HCT116 (cell line): ENCODE measurements around the gene CGGBP1. TPM values are rescaled to one million over a fixed set of nuclear protein-coding genes. Genes with fewer than 3 reads are reported as not detected.

Experiments
- ATAC-seq: fragments of 200-7000 bp; cut with Tn5 transposase; 2 replicates; pipeline ENCODE4 v1.9.1; 2020; ENCODE audit warnings: mild to moderate bottlenecking, moderate library complexity
- BruUV-seq: library from RNA; stranded (reverse); fragments of 400-500 nt; replicated peaks from 2 replicates; lab custom pipeline; 2021; lab: Mats Ljungman, UMichigan
- CTCF ChIA-PET: fragments of 300-600 bp; sonication (Branson Sonifier 250); formaldehyde crosslinking; loops from one replicate; lab custom pipeline; 2021; ENCODE audit warnings: antibody characterized with exemption; lab: Charles Lee
- POLR2A ChIA-PET: fragments of 300-600, 350-600 bp; sonication (Branson Sonifier 250); formaldehyde crosslinking; loops from one replicate; lab custom pipeline; 2021; ENCODE audit warnings: antibody characterized with exemption; lab: Charles Lee
- RAD21 ChIA-PET, 2 experiments: fragments of 300-600 bp; sonication (Branson Sonifier 250); formaldehyde crosslinking; loops; one replicate each; lab custom pipeline; 2023; ENCODE audit warnings: low total read pairs in 2 of 2; ENCODE audit not compliant: uncharacterized antibody in 2 of 2, unreplicated experiment in 2 of 2, low non-redundant PET in 1 of 2; lab: Charles Lee
- DNase-seq: peaks from one replicate; pipeline ENCODE4 v3.0.0-alpha.2; 2010; ENCODE audit warnings: low read depth, low spot score
- H2AFZ ChIP-seq: fragments of 200-600 bp; shearing (Covaris generic), sonication (generic); 2 replicates; pipeline ENCODE4 v1.6.1; 2017; ENCODE audit warnings: low read depth, mixed run types, mixed read lengths, antibody characterized with exemption, low read length; ENCODE audit not compliant: poor library complexity, severe bottlenecking
- H3K27ac ChIP-seq: 2 replicates; pipeline ENCODE4 v1.5.1; 2012; ENCODE audit warnings: low read depth, low read length
- H3K27me3 ChIP-seq: fragments of 200-600 bp; sonication (generic); 2 replicates; pipeline ENCODE4 v1.6.1; 2016; ENCODE audit warnings: mixed run types, low read length, mixed read lengths; ENCODE audit not compliant: insufficient read depth
- H3K36me3 ChIP-seq, 2 experiments: fragments of 200-500 bp in 1 of 2; fragments of 200-600 bp in 1 of 2; sonication (Bioruptor generic) in 1 of 2; sonication (generic) in 1 of 2; 2 replicates each; pipeline versions ENCODE4 v1.5.1 to v1.6.1; 2014 to 2016; ENCODE audit warnings: low read length in 2 of 2, inconsistent platforms in 1 of 2, mixed read lengths in 1 of 2, mixed run types in 1 of 2; ENCODE audit not compliant: insufficient read depth in 2 of 2, control insufficient read depth in 1 of 2
- H3K4me1 ChIP-seq, 2 experiments: fragments of 200-600 bp in 1 of 2; sonication (generic) in 1 of 2; 2 replicates each; pipeline versions ENCODE4 v1.5.1 to v1.6.1; 2012 to 2017; ENCODE audit warnings: low read length in 2 of 2, inconsistent platforms in 1 of 2, mild to moderate bottlenecking in 1 of 2, mixed read lengths in 1 of 2, mixed run types in 1 of 2, moderate library complexity in 1 of 2; ENCODE audit not compliant: insufficient read depth in 2 of 2, control insufficient read depth in 1 of 2
- H3K4me2 ChIP-seq: fragments of 200-600 bp; sonication (generic); 2 replicates; pipeline ENCODE4 v1.6.1; 2017; ENCODE audit warnings: mixed run types, low read length, mixed read lengths
- H3K4me3 ChIP-seq, 2 experiments: fragments of 200-600 bp in 1 of 2; sonication (generic) in 1 of 2; replicated peaks in 1 of 2; 2 replicates each; pipeline ENCODE4 v1.5.1; 2011 to 2016; ENCODE audit warnings: low read length in 2 of 2, control low read depth in 1 of 2, low read depth in 1 of 2, mild to moderate bottlenecking in 1 of 2, mixed read lengths in 1 of 2, mixed run types in 1 of 2
- H3K79me2 ChIP-seq: fragments of 200-600 bp; sonication (generic); 2 replicates; pipeline ENCODE4 v1.6.1; 2017; ENCODE audit warnings: mild to moderate bottlenecking, mixed run types, low read length, moderate library complexity, mixed read lengths; ENCODE audit not compliant: insufficient read depth
- H3K9ac ChIP-seq: fragments of 200-600 bp; sonication (generic); 2 replicates; pipeline ENCODE4 v1.6.1; 2016; ENCODE audit warnings: low read length, mixed read lengths
- H3K9me2 ChIP-seq: fragments of 200-600 bp; sonication (generic), shearing (Covaris generic); 2 replicates; pipeline ENCODE4 v1.6.1; 2017; ENCODE audit warnings: mixed run types, mild to moderate bottlenecking, moderate library complexity; ENCODE audit not compliant: insufficient read depth
- H3K9me3 ChIP-seq, 2 experiments: fragments of 200-500 bp in 1 of 2; fragments of 200-600 bp in 1 of 2; sonication (Bioruptor generic) in 1 of 2; sonication (generic) in 1 of 2; 2 replicates each; pipeline ENCODE4 v1.6.1; 2014 to 2017; ENCODE audit warnings: low read length in 2 of 2, mixed read lengths in 2 of 2, inconsistent platforms in 1 of 2, low read depth in 1 of 2, mild to moderate bottlenecking in 1 of 2, mixed run types in 1 of 2, moderate library complexity in 1 of 2; ENCODE audit not compliant: control insufficient read depth in 1 of 2, insufficient read depth in 1 of 2
- H4K20me1 ChIP-seq: fragments of 200-600 bp; sonication (generic), shearing (Covaris generic); 2 replicates; pipeline ENCODE4 v1.6.1; 2017; ENCODE audit warnings: mixed run types, mild to moderate bottlenecking, moderate library complexity; ENCODE audit not compliant: insufficient read depth
- CBX3 ChIP-seq: IDR thresholded peaks from 2 replicates; pipeline ENCODE4 v1.6.1; 2012; ENCODE audit warnings: low read depth
- CEBPB ChIP-seq: IDR thresholded peaks from 2 replicates; pipeline ENCODE4 v1.6.1; 2012; ENCODE audit warnings: low read depth
- ELF1 ChIP-seq: IDR thresholded peaks from 2 replicates; pipeline ENCODE4 v1.6.1; 2012; ENCODE audit warnings: low read depth, borderline replicate concordance
- EZH2 ChIP-seq: fragments of 200-600 bp; sonication (generic); IDR thresholded peaks from 2 replicates; pipeline ENCODE4 v1.6.1; 2017; ENCODE audit warnings: antibody characterized with exemption, mixed run types
- POLR2AphosphoS5 ChIP-seq: IDR thresholded peaks from 2 replicates; pipeline ENCODE4 v1.6.1; 2011; ENCODE audit warnings: mild to moderate bottlenecking, low read depth, low read length, moderate library complexity
- SP1 ChIP-seq: IDR thresholded peaks from 2 replicates; pipeline ENCODE4 v1.6.1; 2012; ENCODE audit warnings: low read depth
- YY1 ChIP-seq: IDR thresholded peaks from 2 replicates; pipeline ENCODE4 v1.6.1; 2011; ENCODE audit warnings: low read length, low read depth, moderate library complexity, mild to moderate bottlenecking; ENCODE audit not compliant: insufficient replicate concordance; ENCODE audit errors: extremely low read depth
- intact Hi-C: fragments of 100-400 bp; cut with micrococcal nuclease; formaldehyde crosslinking; loops from 2 replicates; pipeline ENCODE4 v1.10.0; 2022
- total RNA-seq: library from RNA; stranded (reverse); gene quantifications from one replicate; pipeline ENCODE4 v1.2.1, GENCODE V29; 2021; ENCODE audit not compliant: unreplicated experiment

Gene CGGBP1
- total RNA-seq, 1 experiment from 2014 or later = 52.7 TPM

DNA sequence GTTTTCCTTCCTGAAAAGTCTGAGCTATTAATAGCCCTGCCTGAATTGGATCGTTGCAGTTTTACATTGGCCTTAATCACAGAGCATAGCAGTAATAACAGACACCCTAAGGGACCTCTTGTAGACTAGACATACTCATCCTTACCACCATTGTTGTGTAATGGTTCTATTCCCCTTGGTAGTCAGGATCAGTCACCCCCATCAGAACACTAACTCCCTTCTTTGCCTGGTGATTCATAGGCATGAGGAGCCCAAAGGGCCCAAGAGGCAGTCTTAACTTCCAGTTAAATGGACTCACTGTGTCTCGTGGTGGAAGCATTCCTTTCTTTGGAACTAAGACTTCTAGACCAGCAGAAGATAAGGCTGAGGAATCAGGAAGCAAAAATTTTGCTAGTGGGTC, 20.2 kb downstream of the CGGBP1 start:
- DNase-seq = no peak
- no peak overlapping the region for H2AFZ ChIP-seq
- TF ChIP-seq YY1 = no peak
- no peak for TF ChIP-seq EZH2
- no peak for TF ChIP-seq CEBPB
- TF ChIP-seq CBX3 = no peak

DNA sequence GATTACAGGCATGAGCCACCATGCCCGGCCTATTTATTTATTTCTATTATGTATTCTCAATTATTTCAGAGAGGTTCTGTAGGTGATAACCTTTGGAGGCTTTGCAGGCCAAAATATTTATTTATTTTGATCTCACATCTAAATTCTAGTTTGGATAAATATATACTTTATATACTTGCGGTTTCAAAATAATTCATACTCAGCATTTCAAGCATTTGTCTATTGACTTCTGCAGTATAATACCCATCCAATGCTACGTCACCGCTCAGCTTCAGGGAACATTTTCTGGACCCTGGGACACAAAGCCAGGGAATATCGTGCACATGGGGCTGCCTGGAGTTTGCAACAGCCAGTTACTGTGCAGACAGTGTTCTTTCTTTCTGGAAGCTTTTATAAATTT, 22.6 kb downstream of the CGGBP1 start:
- Histone ChIP-seq H3K9ac (no peak overlapping the region), H3K27ac (no peak overlapping the region), H3K9me2 (no peaks in the 10 kb centered on the region), H3K4me3 (no peak overlapping the region), H3K79me2 (no peaks in the 10 kb centered on the region), H3K9me3 (no peaks in the 10 kb centered on the region), H3K27me3 (no peaks in the 10 kb centered on the region)
- no peak for ATAC-seq
- intact Hi-C loops = no loop called here
- ChIA-PET POLR2A (no interaction called here), CTCF (no interaction called here), RAD21 (no interaction called here)
- TF ChIP-seq CBX3 = no peak
- no peak for TF ChIP-seq ELF1
- TF ChIP-seq SP1 = no peak
- TF ChIP-seq POLR2AphosphoS5 = no peak
- TF ChIP-seq, all 23 proteins: peak for 0
- no peak for DNase-seq
- no peak overlapping the region for H2AFZ ChIP-seq
- H3K4me2 ChIP-seq = no peak overlapping the region
- BruUV-seq = no TSS peak
- H3K4me1 ChIP-seq = peaks cover 0 to 9% of the 10 kb centered on the region in 2 experiments; a peak in 1 of 4 replicates
- no peaks in the 10 kb centered on the region for H3K36me3 ChIP-seq
- no peaks in the 10 kb centered on the region for H4K20me1 ChIP-seq

More for the DNA sequence above, 20.2 kb downstream of the CGGBP1 start:
- Histone ChIP-seq H3K27ac (no peak overlapping the region), H3K9me3 (no peaks in the 10 kb centered on the region), H3K9me2 (no peaks in the 10 kb centered on the region), H3K4me3 (no peak overlapping the region), H3K4me2 (no peak overlapping the region), H3K4me1 (no peaks in the 10 kb centered on the region), H3K9ac (no peak overlapping the region), H4K20me1 (no peaks in the 10 kb centered on the region), H3K36me3 (no peaks in the 10 kb centered on the region), H3K27me3 (no peaks in the 10 kb centered on the region), H3K79me2 (no peaks in the 10 kb centered on the region)
- intact Hi-C loops = no loop called here
- CTCF ChIA-PET = no interaction called here
- POLR2A ChIA-PET = no interaction called here
- BruUV-seq = no TSS peak
- RAD21 ChIA-PET = no interaction called here
- ATAC-seq = no peak
